Measurements from ENCODE around the gene PPP1R12A.

Gene PPP1R12A

DNA sequence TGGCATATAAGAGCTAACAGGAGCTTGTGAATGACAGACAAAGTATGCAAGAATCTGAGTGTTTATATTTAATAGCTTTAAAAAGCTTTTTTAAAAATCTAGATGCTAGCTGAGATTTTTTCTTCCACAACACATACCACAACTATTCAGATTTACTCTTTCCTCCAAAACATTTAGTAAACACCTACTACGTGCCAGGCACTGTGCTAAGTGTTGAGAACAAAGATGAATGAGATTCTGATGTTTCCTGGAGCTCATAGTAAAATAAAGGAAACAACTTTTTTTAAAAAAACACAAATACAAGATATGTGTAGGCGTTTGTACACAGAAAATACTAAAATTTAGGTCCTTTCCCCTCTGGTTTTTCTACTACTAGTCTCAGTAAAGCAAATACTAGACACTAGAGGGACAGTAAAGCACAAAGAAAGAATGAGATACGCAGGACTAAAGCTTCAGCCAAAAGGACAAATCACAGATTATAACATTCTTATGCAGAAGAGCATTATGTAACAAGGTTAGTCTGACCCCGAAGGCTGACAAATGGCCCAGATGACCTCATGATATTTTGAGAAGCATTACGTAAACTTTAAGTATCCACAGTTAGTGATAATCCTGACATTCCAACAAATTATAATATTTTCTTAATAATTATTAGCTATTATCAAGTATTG, 165.6 kb downstream of the PPP1R12A start:
- in situ Hi-C loops (cut with MboI; ENCODE audit: low pct_unique_long_range_greater_than_20kb, low sequenced_read_pairs, unreplicated experiment): no loop called here
- TF ChIP-seq, protein P1, sequence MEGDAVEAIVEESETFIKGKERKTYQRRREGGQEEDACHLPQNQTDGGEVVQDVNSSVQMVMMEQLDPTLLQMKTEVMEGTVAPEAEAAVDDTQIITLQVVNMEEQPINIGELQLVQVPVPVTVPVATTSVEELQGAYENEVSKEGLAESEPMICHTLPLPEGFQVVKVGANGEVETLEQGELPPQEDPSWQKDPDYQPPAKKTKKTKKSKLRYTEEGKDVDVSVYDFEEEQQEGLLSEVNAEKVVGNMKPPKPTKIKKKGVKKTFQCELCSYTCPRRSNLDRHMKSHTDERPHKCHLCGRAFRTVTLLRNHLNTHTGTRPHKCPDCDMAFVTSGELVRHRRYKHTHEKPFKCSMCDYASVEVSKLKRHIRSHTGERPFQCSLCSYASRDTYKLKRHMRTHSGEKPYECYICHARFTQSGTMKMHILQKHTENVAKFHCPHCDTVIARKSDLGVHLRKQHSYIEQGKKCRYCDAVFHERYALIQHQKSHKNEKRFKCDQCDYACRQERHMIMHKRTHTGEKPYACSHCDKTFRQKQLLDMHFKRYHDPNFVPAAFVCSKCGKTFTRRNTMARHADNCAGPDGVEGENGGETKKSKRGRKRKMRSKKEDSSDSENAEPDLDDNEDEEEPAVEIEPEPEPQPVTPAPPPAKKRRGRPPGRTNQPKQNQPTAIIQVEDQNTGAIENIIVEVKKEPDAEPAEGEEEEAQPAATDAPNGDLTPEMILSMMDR (IDR thresholded peaks at IDR 0.05; ENCODE audit: extremely low read depth, insufficient read depth, missing control alignments): no peak
- DNase-seq (ENCODE audit: low spot score): no peak

- in situ Hi-C loops (cut with MboI; ENCODE audit: low pct_unique_long_range_greater_than_20kb, low sequenced_read_pairs, unreplicated experiment): no loop called here
- no peak for DNase-seq (ENCODE audit: low spot score)
- TF ChIP-seq, protein P1 (IDR thresholded peaks at IDR 0.05; ENCODE audit: extremely low read depth, insufficient read depth, missing control alignments): no peak
Observed at GRCh38 chr12:79766705-79767464, 168.0 kb downstream of the PPP1R12A start.

DNA sequence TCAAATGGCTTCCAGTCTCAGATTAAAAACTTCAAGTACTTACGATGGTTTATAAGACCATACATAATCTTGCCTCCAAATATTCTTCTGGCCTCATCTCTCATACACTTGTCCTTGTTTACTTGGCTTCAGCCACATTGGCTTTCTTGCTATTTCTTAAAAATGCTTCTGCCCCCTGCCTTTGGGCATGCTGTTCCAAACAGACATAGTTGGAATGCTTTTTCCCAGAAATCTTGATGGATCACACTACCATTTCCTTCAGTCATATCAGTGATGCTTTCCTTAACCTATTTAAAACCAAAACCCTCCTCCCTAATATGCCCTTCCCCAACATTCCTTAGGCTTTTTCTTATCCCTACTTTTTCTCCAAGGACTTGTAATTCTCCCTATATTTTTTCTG, 169.7 kb downstream of the PPP1R12A start:
- DNase-seq (ENCODE audit: low spot score): no peak
- in situ Hi-C loops (cut with MboI; ENCODE audit: low pct_unique_long_range_greater_than_20kb, low sequenced_read_pairs, unreplicated experiment): no loop called here

DNA sequence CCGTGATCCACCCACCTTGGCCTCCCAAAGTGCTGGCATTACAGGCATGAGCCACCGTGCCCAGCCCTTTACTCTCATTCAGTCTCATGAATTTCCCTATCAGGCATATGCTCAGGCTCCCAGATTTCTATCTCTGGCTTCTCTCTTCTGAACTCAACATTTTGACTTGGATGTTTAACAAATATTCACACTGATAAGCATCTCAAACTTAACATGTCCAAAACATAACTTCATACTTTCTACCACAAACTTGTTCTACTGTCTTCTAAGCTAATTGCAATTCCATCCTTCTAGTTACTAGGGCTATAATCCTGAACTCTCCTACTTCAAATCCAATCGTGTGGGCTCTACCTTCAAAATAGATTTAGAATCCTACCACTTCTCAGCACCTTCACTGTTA, 170.3 kb downstream of the PPP1R12A start:
- no peak for DNase-seq (ENCODE audit: low spot score)
- in situ Hi-C loops (cut with MboI; ENCODE audit: low pct_unique_long_range_greater_than_20kb, low sequenced_read_pairs, unreplicated experiment): no loop called here
- TF ChIP-seq, protein P1 (IDR thresholded peaks at IDR 0.05; ENCODE audit: extremely low read depth, insufficient read depth, missing control alignments): no peak

More for the DNA sequence above, 169.7 kb downstream of the PPP1R12A start:
- TF ChIP-seq, protein P1 (IDR thresholded peaks at IDR 0.05; ENCODE audit: extremely low read depth, insufficient read depth, missing control alignments): no peak

- no peak for DNase-seq (ENCODE audit: low spot score)
- in situ Hi-C loops (cut with MboI; ENCODE audit: low pct_unique_long_range_greater_than_20kb, low sequenced_read_pairs, unreplicated experiment): no loop called here
- TF ChIP-seq, protein P1 (IDR thresholded peaks at IDR 0.05; ENCODE audit: extremely low read depth, insufficient read depth, missing control alignments): no peak
Observed at GRCh38 chr12:79763766-79764452, 171.0 kb downstream of the PPP1R12A start.

GRCh38 chr12:79761341-79761740, 173.6 kb downstream of the PPP1R12A start:
- no peak for DNase-seq (ENCODE audit: low spot score)
- in situ Hi-C loops (cut with MboI; ENCODE audit: low pct_unique_long_range_greater_than_20kb, low sequenced_read_pairs, unreplicated experiment): no loop called here
- TF ChIP-seq, protein P1 (IDR thresholded peaks at IDR 0.05; ENCODE audit: extremely low read depth, insufficient read depth, missing control alignments): no peak

Data from GM13977 (cell line).